SU-DHL-6 (cell line): ENCODE measurements around the gene CRYGC.

ENCODE experiments used
- H2AFZ ChIP-seq: fragments of 200-600 bp; sonication (generic); 2 replicates; pipeline ENCODE4 v1.6.1; 2014; ENCODE audit warnings: low read depth, mild to moderate bottlenecking, moderate library complexity, mixed read lengths, antibody characterized with exemption, low read length; ENCODE audit not compliant: severe bottlenecking
- H3F3A ChIP-seq: fragments of 200-600 bp; shearing (Covaris generic); 2 replicates; pipeline ENCODE4 v1.6.0; 2016; ENCODE audit warnings: antibody characterized with exemption, mild to moderate bottlenecking; ENCODE audit not compliant: insufficient read depth
- H3K27ac ChIP-seq: fragments of 200-600 bp; sonication (generic); 2 replicates; pipeline ENCODE4 v1.5.1; 2016; ENCODE audit warnings: low read depth, mild to moderate bottlenecking, low read length, moderate library complexity, mixed read lengths
- H3K27me3 ChIP-seq: fragments of 200-600 bp; sonication (generic), shearing (Covaris generic); 2 replicates; pipeline ENCODE4 v1.6.0; 2014; ENCODE audit warnings: mild to moderate bottlenecking, low read length
- H3K36me3 ChIP-seq: fragments of 200-600 bp; sonication (generic); 2 replicates; pipeline ENCODE4 v1.6.1; 2014; ENCODE audit warnings: mild to moderate bottlenecking, low read length, mixed read lengths
- H3K4me2 ChIP-seq: fragments of 300-600, 200-600 bp; shearing (Covaris generic), sonication (generic); 2 replicates; pipeline ENCODE4 v1.6.0; 2014; ENCODE audit warnings: low read length, low read depth, mild to moderate bottlenecking; ENCODE audit not compliant: poor library complexity, severe bottlenecking
- H3K4me3 ChIP-seq: fragments of 200-600 bp; sonication (generic); 2 replicates; pipeline ENCODE4 v1.5.1; 2014; ENCODE audit warnings: antibody characterized with exemption, low read length, mild to moderate bottlenecking, mixed read lengths; ENCODE audit not compliant: insufficient read depth, poor library complexity, severe bottlenecking
- H3K79me2 ChIP-seq: fragments of 200-600 bp; sonication (generic); 2 replicates; pipeline ENCODE4 v1.6.1; 2014; ENCODE audit warnings: mild to moderate bottlenecking, low read length, moderate library complexity; ENCODE audit not compliant: insufficient read depth
- H3K9ac ChIP-seq: fragments of 200-600 bp; sonication (generic); 2 replicates; pipeline ENCODE4 v1.7.0; 2014; ENCODE audit warnings: mild to moderate bottlenecking, low read length
- H3K9me2 ChIP-seq: fragments of 200-600 bp; sonication (generic); replicated peaks from 2 replicates; pipeline ENCODE4 v1.6.1; 2014; ENCODE audit warnings: low read length; ENCODE audit not compliant: insufficient read depth
- H3K9me3 ChIP-seq: fragments of 200-600 bp; sonication (generic); 2 replicates; pipeline ENCODE4 v1.6.1; 2014; ENCODE audit warnings: low read length, mixed read lengths; ENCODE audit not compliant: insufficient read depth
- H4K20me1 ChIP-seq: fragments of 200-600 bp; sonication (generic); 2 replicates; pipeline ENCODE4 v1.6.1; 2014; ENCODE audit warnings: low read depth, mild to moderate bottlenecking, antibody characterized with exemption, low read length, moderate library complexity, mixed read lengths
- EZH2phosphoT487 ChIP-seq: fragments of 200-600 bp; sonication (generic), shearing (Covaris generic); conservative IDR thresholded peaks from 2 replicates; pipeline ENCODE4 v1.6.1; 2018; ENCODE audit warnings: mild to moderate bottlenecking, antibody characterized with exemption, low read length, moderate library complexity, mixed read lengths
- TF ChIP-seq, protein P1 (sequence below): fragments of 200-600 bp; sonication (generic); IDR thresholded peaks from one replicate; pipeline ENCODE4 v1.5.1; 2017; ENCODE audit warnings: antibody characterized with exemption, mild to moderate bottlenecking, low read length, moderate library complexity; ENCODE audit not compliant: insufficient read depth, poor library complexity, severe bottlenecking

The CRYGC gene

DNA sequence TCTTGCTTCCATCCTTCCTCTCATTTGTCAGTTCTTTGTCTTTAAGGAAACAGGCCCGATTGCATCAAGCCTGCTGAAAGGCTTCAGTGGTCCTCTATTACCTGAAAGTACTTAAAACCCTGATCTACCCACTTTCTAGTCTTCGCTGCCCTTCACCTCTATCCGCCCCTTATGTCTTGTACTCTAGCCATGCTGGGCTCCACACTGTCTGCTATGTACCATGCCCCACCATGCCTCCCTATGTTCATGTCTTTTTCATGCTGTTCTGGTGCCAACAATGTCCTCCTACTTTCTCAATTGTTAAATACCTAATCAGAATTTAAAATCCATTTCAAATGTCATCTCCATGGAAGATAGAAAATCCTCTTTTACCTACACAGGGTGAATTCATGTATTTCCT, 33.5 kb downstream of the CRYGC start:
- no peak overlapping the region for H3K4me2 ChIP-seq
- no peaks in the 10 kb centered on the region for H3K36me3 ChIP-seq

DNA sequence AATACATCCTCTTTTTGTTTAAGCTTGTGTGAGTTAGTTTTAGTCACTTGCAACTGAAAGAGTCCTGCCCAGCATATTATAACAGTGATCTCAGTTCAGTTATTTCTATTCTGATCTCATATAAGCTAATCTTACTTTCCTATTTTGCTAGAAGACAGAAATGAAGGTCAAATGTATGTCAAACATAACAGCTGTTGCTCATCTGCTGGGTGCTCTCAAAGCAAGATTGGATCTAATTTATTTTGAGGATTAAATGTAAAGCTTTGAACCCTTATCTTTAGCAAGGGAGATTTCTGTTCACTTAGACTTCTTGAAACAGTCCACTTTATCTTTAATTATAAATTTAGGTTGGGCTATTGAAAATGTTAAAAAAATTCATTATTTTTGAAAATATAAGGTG, 36.5 kb downstream of the CRYGC start:
- Histone ChIP-seq H3K9ac (no peak overlapping the region), H3K4me3 (no peak overlapping the region), H3F3A (no peaks in the 10 kb centered on the region), H3K9me3 (no peaks in the 10 kb centered on the region), H4K20me1 (no peaks in the 10 kb centered on the region), H2AFZ (no peak overlapping the region), H3K27me3 (no peaks in the 10 kb centered on the region; the same call in 1 of the 2 replicates), H3K79me2 (no peaks in the 10 kb centered on the region), H3K27ac (no peak overlapping the region), H3K36me3 (no peaks in the 10 kb centered on the region), H3K9me2 (no peaks in the 10 kb centered on the region), H3K4me2 (no peak overlapping the region)
- TF ChIP-seq EZH2phosphoT487 = no peak
- TF ChIP-seq, protein P1, sequence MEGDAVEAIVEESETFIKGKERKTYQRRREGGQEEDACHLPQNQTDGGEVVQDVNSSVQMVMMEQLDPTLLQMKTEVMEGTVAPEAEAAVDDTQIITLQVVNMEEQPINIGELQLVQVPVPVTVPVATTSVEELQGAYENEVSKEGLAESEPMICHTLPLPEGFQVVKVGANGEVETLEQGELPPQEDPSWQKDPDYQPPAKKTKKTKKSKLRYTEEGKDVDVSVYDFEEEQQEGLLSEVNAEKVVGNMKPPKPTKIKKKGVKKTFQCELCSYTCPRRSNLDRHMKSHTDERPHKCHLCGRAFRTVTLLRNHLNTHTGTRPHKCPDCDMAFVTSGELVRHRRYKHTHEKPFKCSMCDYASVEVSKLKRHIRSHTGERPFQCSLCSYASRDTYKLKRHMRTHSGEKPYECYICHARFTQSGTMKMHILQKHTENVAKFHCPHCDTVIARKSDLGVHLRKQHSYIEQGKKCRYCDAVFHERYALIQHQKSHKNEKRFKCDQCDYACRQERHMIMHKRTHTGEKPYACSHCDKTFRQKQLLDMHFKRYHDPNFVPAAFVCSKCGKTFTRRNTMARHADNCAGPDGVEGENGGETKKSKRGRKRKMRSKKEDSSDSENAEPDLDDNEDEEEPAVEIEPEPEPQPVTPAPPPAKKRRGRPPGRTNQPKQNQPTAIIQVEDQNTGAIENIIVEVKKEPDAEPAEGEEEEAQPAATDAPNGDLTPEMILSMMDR = no peak

More for the DNA sequence above, 33.5 kb downstream of the CRYGC start:
- Histone ChIP-seq H3K9ac (no peak overlapping the region), H3K27me3 (no peaks in the 10 kb centered on the region; the same call in 1 of the 2 replicates), H3K4me3 (no peak overlapping the region), H3K9me2 (no peaks in the 10 kb centered on the region), H3K79me2 (no peaks in the 10 kb centered on the region), H3F3A (no peaks in the 10 kb centered on the region), H4K20me1 (no peaks in the 10 kb centered on the region), H3K27ac (no peak overlapping the region), H2AFZ (no peak overlapping the region), H3K9me3 (no peaks in the 10 kb centered on the region)
- TF ChIP-seq EZH2phosphoT487 = no peak
- TF ChIP-seq, protein P1 = no peak

DNA sequence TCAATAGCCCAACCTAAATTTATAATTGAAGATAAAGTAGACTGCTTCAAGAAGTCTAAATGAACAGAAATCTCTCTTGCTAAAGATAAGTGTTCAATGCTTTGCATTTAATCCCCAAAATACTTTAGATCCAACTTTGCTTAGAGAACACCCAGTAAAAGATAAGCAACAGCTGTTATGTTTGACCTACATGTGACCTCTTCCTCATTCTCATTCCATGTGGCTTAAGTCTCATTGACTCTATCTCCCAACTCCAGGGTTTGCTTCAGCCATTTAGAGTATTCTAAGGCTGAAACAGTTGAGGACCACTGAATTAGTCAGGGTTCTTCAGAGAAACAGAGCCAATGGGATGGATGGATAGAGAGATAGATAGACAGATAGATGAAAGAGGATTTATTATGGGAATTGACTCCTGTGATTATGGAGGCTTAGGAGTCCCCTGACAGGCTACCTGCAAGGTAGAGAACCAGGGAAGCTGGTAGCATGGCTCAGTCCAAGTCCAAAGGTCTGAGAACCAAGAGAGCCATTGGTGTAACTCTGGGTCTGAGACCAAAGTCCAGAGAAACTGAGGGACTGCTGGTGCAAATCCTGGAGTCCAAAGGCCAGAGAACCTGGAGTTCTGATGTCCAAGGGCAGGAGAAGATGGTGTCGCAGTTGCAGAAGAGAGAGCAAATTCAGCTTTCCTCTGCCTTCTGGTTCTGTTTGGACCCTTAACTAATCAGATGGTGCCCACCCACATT, 37.4 kb downstream of the CRYGC start:
- H3K9me2 ChIP-seq = no peaks in the 10 kb centered on the region
- H3K27me3 ChIP-seq = no peaks in the 10 kb centered on the region; the same call in 1 of the 2 replicates
- H3F3A ChIP-seq = no peaks in the 10 kb centered on the region

More for the DNA sequence above, 37.4 kb downstream of the CRYGC start:
- H3K9ac ChIP-seq = no peak overlapping the region
- H2AFZ ChIP-seq = no peak overlapping the region
- no peak overlapping the region for H3K4me3 ChIP-seq
- TF ChIP-seq, protein P1 = no peak
- no peak for TF ChIP-seq EZH2phosphoT487
- H3K4me2 ChIP-seq = no peak overlapping the region
- no peaks in the 10 kb centered on the region for H3K9me3 ChIP-seq
- H3K79me2 ChIP-seq = no peaks in the 10 kb centered on the region
- H4K20me1 ChIP-seq = no peaks in the 10 kb centered on the region
- H3K36me3 ChIP-seq = no peaks in the 10 kb centered on the region
- no peak overlapping the region for H3K27ac ChIP-seq
